ENCODE results near the gene TTLL7.

DNA sequence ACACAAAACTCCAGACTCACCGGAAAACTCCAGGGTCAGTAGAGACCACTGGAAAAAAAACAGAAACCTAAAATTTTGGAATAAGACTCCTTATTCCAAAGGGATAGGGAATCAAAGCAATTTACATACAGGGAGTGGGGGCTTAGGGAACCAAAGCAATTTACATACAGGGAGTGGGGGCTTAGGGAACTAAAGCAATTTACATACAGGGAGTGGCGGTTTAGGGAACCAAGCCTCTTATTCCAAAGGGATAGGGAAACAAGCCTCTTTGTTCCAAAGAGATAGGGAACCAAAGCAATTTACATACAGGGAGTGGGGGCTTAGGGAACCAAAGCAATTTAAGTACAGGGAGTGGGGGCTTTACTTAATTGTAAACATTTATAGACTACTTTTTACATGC lies 28.4 kb upstream of the TTLL7 start:
- no peak for TF ChIP-seq TAF1 (IDR thresholded peaks at IDR 0.05; ENCODE audit: borderline replicate concordance, low read depth, low read length)
- no peak for TF ChIP-seq POLR2AphosphoS5 (IDR thresholded peaks at IDR 0.05; ENCODE audit: low read depth, low read length)
- TF ChIP-seq POLR2A (IDR thresholded peaks at IDR 0.05; ENCODE audit: low read depth, low read length), result no peak
